HepG2 (cell line): ENCODE results near the gene CFAP99.

Source experiments
- ATF2 ChIP-seq: sonication (generic); formaldehyde crosslinking; IDR thresholded peaks from 2 replicates; pipeline ENCODE4 v1.4.0; 2020; ENCODE audit warnings: missing genetic modification reagents
- CTCF ChIP-seq: sonication (generic); formaldehyde crosslinking; IDR thresholded peaks from 2 replicates; pipeline ENCODE4 v1.5.0; 2020; ENCODE audit warnings: mild to moderate bottlenecking, missing genetic modification reagents, moderate library complexity
- DNMT1 ChIP-seq: sonication (generic); formaldehyde crosslinking; IDR thresholded peaks from 2 replicates; pipeline ENCODE4 v1.5.1; 2020; ENCODE audit warnings: mild to moderate bottlenecking, missing genetic modification reagents
- GABPB1 ChIP-seq: IDR thresholded peaks from 2 replicates; pipeline ENCODE4 v1.6.1; 2016; ENCODE audit warnings: mild to moderate bottlenecking, missing genetic modification reagents, moderate library complexity, missing compliant biosample characterization
- HOXA5 ChIP-seq: sonication (generic); formaldehyde crosslinking; IDR thresholded peaks from 2 replicates; pipeline ENCODE4 v1.4.0; 2020; ENCODE audit warnings: missing genetic modification reagents
- KLF11 ChIP-seq: IDR thresholded peaks from 2 replicates; pipeline ENCODE4 v1.6.1; 2016; ENCODE audit warnings: missing compliant biosample characterization
- MZF1 ChIP-seq: sonication (generic); formaldehyde crosslinking; IDR thresholded peaks from 2 replicates; pipeline ENCODE4 v1.8.1; 2023; ENCODE audit warnings: mild to moderate bottlenecking, missing genetic modification reagents, borderline replicate concordance
- POLR2A ChIP-seq, 2 experiments: IDR thresholded peaks; 2 replicates each; pipeline ENCODE4 v1.6.1; 2011; ENCODE audit warnings: low read depth in 2 of 2, low read length in 2 of 2, mild to moderate bottlenecking in 1 of 2, moderate library complexity in 1 of 2; ENCODE audit not compliant: insufficient read depth in 1 of 2
- SNAI1 ChIP-seq: sonication (generic); formaldehyde crosslinking; IDR thresholded peaks from 2 replicates; pipeline ENCODE4 v1.5.0; 2020; ENCODE audit warnings: mild to moderate bottlenecking, missing genetic modification reagents, borderline replicate concordance
- TAF15 ChIP-seq: fragments of 200-400 bp; formaldehyde crosslinking; IDR thresholded peaks from one replicate; pipeline ENCODE4 v1.6.1; 2018; ENCODE audit warnings: mild to moderate bottlenecking, low read depth, low read length; ENCODE audit not compliant: poor library complexity, severe bottlenecking
- ZNF484 ChIP-seq: sonication (generic); formaldehyde crosslinking; IDR thresholded peaks from 2 replicates; pipeline ENCODE4 v1.5.1; 2020; ENCODE audit warnings: mild to moderate bottlenecking, low read depth, missing genetic modification reagents, borderline replicate concordance
- ZNF615 ChIP-seq: sonication (generic); formaldehyde crosslinking; IDR thresholded peaks from 2 replicates; pipeline ENCODE4 v1.5.0; 2020; ENCODE audit warnings: mild to moderate bottlenecking, missing genetic modification reagents, borderline replicate concordance

GRCh38 chr4:2377241-2377640 lies 41.5 kb upstream of the CFAP99 start:
- TF ChIP-seq DNMT1 (CRISPR knock-in tag) (no peak), POLR2A (IDR thresholded peaks at IDR 0.05; ENCODE audit: insufficient read depth in 1 of 2, low read depth in 2 of 2, low read length in 2 of 2) (no peak), ZNF484 (no peak), SNAI1 (CRISPR knock-in tag) (no peak), ATF2 (CRISPR knock-in tag) (no peak), CTCF (no peak), TAF15 (no peak), KLF11 (CRISPR knock-in tag) (no peak), MZF1 (no peak), GABPB1 (no peak), HOXA5 (CRISPR knock-in tag) (no peak), ZNF615 (CRISPR knock-in tag) (no peak)
